Endothelial cell of umbilical vein (primary cell): ENCODE results near the gene NOD1.

ENCODE experiments used
- CTCF ChIP-seq, 2 donors: IDR thresholded peaks; 1 replicate in 1 of 2; 2 replicates in 1 of 2; pipeline ENCODE4 v1.5.1; 2011; ENCODE audit warnings: low read length in 2 of 2, mild to moderate bottlenecking in 2 of 2, moderate library complexity in 2 of 2, control low read depth in 1 of 2, inconsistent platforms in 1 of 2, low read depth in 1 of 2; ENCODE audit not compliant: insufficient read depth in 1 of 2; ENCODE audit errors: extremely low read depth in 1 of 2
- EZH2 ChIP-seq: IDR thresholded peaks from 2 replicates; pipeline ENCODE4 v1.6.1; 2012; ENCODE audit warnings: borderline replicate concordance, low read depth, mild to moderate bottlenecking, moderate library complexity, low read length, inconsistent platforms; ENCODE audit not compliant: severe bottlenecking
- FOS ChIP-seq: IDR thresholded peaks from 2 replicates; pipeline ENCODE4 v1.6.1; 2011; ENCODE audit warnings: mild to moderate bottlenecking, low read length, moderate library complexity, borderline replicate concordance; ENCODE audit not compliant: insufficient read depth
- GATA2 ChIP-seq: IDR thresholded peaks from 2 replicates; pipeline ENCODE4 v1.7.0; 2011; ENCODE audit warnings: low read depth, mild to moderate bottlenecking, moderate library complexity, mixed read lengths, low read length; ENCODE audit not compliant: insufficient read length, insufficient read depth
- JUN ChIP-seq: IDR thresholded peaks from 2 replicates; pipeline ENCODE4 v1.6.1; 2011; ENCODE audit warnings: borderline replicate concordance, low read depth; ENCODE audit not compliant: insufficient read length, insufficient read depth
- MYC ChIP-seq: IDR thresholded peaks from one replicate; pipeline ENCODE4 v1.6.1; 2011; ENCODE audit warnings: mild to moderate bottlenecking, low read depth, low read length
- POLR2A ChIP-seq: IDR thresholded peaks from 2 replicates; pipeline ENCODE4 v1.6.1; 2012; ENCODE audit warnings: low read depth, mild to moderate bottlenecking, control low read depth, low read length
- POLR2AphosphoS5 ChIP-seq: IDR thresholded peaks from 2 replicates; pipeline ENCODE4 v1.6.1; 2012; ENCODE audit warnings: low read depth, mild to moderate bottlenecking, control low read depth, low read length, moderate library complexity; ENCODE audit not compliant: insufficient read depth
- TF ChIP-seq, protein P1 (sequence below): IDR thresholded peaks from 2 replicates; pipeline ENCODE4 v1.6.1; 2011; ENCODE audit not compliant: insufficient read depth, insufficient read length

DNA sequence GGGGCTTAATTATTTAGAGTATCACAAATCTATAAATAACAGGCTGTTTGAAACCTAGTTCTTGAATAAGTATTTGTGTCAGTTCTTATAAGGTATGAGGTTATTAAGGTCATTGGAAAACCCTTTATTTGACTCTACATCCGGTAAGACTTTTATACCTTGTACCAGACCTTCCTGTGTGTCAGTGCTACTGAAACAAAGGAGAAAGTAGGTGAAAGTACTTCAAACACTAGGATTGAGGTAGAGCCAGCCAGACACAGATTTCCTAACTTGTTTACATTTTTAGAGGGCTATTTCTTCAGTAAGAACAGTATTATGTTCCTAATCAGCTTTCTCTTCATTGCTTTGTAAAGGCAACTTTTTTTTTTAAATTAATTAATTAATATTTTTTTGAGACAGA is 100.3 kb downstream of the NOD1 start:
- TF ChIP-seq POLR2A (no peak), CTCF (IDR thresholded peaks at IDR 0.05; ENCODE audit: extremely low read depth in 1 of 2, insufficient read depth in 1 of 2, low read depth in 1 of 2, low read length in 2 of 2) (no peak), EZH2 (no peak), POLR2AphosphoS5 (no peak), MYC (no peak), JUN (no peak), FOS (no peak), GATA2 (no peak)
- TF ChIP-seq, protein P1, sequence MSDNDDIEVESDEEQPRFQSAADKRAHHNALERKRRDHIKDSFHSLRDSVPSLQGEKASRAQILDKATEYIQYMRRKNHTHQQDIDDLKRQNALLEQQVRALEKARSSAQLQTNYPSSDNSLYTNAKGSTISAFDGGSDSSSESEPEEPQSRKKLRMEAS, result no peak
